Thoracic aorta (tissue), 2 donors: ENCODE results near the gene NRIP3. TPM values are rescaled to one million over a fixed set of nuclear protein-coding genes. Genes with fewer than 3 reads are reported as not detected.
"Not testable (repeated sequence)": the region's sequence is repeated elsewhere in the genome, so short reads cannot be mapped to it uniquely, and the experiment has no call there.

ENCODE experiments used
- ATAC-seq: fragments of 150-250 bp; one replicate; pipeline ENCODE4 v1.8.0; 2017; ENCODE audit warnings: low read depth; ENCODE audit not compliant: insufficient number of reproducible peaks, low FRiP score
- DNase-seq: peaks from one replicate; pipeline ENCODE4 v3.0.0-alpha.2; 2020; ENCODE audit warnings: low spot score
- H3K27ac ChIP-seq, 2 donors: fragments of 200-600 bp; sonication (generic); 1 replicate in 1 of 2; 2 replicates in 1 of 2; pipeline ENCODE4 v1.5.1; 2016; ENCODE audit warnings: mild to moderate bottlenecking in 2 of 2, moderate library complexity in 2 of 2
- H3K27me3 ChIP-seq: fragments of 200-600 bp; sonication (generic); replicated peaks from 2 replicates; pipeline ENCODE4 v1.6.0; 2016; ENCODE audit warnings: mild to moderate bottlenecking; ENCODE audit not compliant: insufficient read depth
- H3K36me3 ChIP-seq: fragments of 200-600 bp; sonication (generic); one replicate; pipeline ENCODE4 v1.5.1; 2016
- H3K4me1 ChIP-seq, 2 donors: fragments of 200-600 bp; sonication (generic); 1 replicate in 1 of 2; 2 replicates in 1 of 2; pipeline versions ENCODE4 v1.5.1 to v1.6.0; 2016; ENCODE audit warnings: low read depth in 2 of 2, mild to moderate bottlenecking in 1 of 2; ENCODE audit not compliant: control insufficient read depth in 1 of 2
- H3K4me3 ChIP-seq: fragments of 200-600 bp; sonication (generic); 2 replicates; pipeline ENCODE4 v1.5.1; 2016; ENCODE audit warnings: mild to moderate bottlenecking
- H3K9me3 ChIP-seq: fragments of 200-600 bp; sonication (generic); 2 replicates; pipeline ENCODE4 v1.5.1; 2016
- CTCF ChIP-seq: fragments of 200-600 bp; sonication (generic); IDR thresholded peaks from one replicate; pipeline ENCODE4 v1.5.1; 2019; ENCODE audit warnings: antibody characterized with exemption
- total RNA-seq, 2 donors: library from RNA; depleted of rRNA; stranded (reverse); fragments of >200 nt; gene quantifications; one replicate each; pipeline versions ENCODE4 v1.1.0 to v1.2.3, GENCODE V29; 2016

The NRIP3 gene
- total RNA-seq, 2 donors from 2014 or later, result 2.1 to 5.3 TPM

GRCh38 chr11:9017773-9018172 is 14.0 kb upstream of the NRIP3 start:
- Histone ChIP-seq H3K9me3 (no peaks in the 10 kb centered on the region), H3K27ac (no peak overlapping the region), H3K4me1 (peaks cover 0 to 8% of the 10 kb centered on the region in 2 donors), H3K4me3 (no peak overlapping the region), H3K36me3 (no peaks in the 10 kb centered on the region), H3K27me3 (no peaks in the 10 kb centered on the region)
- DNase-seq (peak; percentile 9), ATAC-seq (peak; percentile 14)
- no peak for TF ChIP-seq CTCF

- Histone ChIP-seq H3K36me3 (no peaks in the 10 kb centered on the region), H3K27me3 (no peaks in the 10 kb centered on the region), H3K9me3 (no peaks in the 10 kb centered on the region), H3K4me3 (no peak overlapping the region), H3K27ac (no peak overlapping the region), H3K4me1 (peaks cover 0 to 8% of the 10 kb centered on the region in 2 donors)
- ATAC-seq, result no peak
- no peak for DNase-seq
- TF ChIP-seq CTCF, result no peak
These were observed 13.3 kb upstream of the NRIP3 start for GRCh38 chr11:9016916-9017642.

GRCh38 chr11:9015677-9016076 is 11.9 kb upstream of the NRIP3 start:
- Histone ChIP-seq H3K27ac (no peak overlapping the region), H3K27me3 (no peaks in the 10 kb centered on the region), H3K4me3 (no peak overlapping the region), H3K4me1 (peaks cover 0 to under 1% of the 10 kb centered on the region in 2 donors), H3K9me3 (no peaks in the 10 kb centered on the region), H3K36me3 (no peaks in the 10 kb centered on the region)
- TF ChIP-seq CTCF, result peak; percentile 65
- DNase-seq, result no peak
- peak; percentile 57 for ATAC-seq

GRCh38 chr11:9014826-9015225 is 11.0 kb upstream of the NRIP3 start:
- Histone ChIP-seq H3K36me3 (no peaks in the 10 kb centered on the region), H3K9me3 (no peaks in the 10 kb centered on the region), H3K4me3 (no peak overlapping the region), H3K27me3 (no peaks in the 10 kb centered on the region), H3K4me1 (no peaks in the 10 kb centered on the region), H3K27ac (no peak overlapping the region)
- TF ChIP-seq CTCF, result no peak
- DNase-seq, result no peak
- ATAC-seq, result no peak

DNA sequence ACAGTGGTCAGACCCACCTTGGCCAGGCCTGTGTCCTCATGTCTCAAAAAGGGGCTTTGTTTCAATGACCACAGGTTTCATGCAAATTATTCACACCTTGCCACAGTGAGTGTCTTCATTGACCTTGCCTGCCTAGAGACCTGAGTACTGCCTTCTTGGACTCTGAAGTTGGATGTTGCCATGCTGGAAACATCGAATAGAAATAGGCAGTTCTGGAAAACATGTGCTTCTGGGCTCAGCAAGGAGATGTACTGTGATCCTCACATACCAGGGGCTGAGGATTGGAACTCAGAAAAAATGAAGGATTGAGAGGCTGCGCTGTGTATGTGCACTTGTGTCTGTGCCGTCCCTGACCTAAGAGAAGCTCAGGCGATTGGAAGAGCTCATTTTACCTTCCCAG is 9.6 kb upstream of the NRIP3 start:
- Histone ChIP-seq H3K4me3 (no peak overlapping the region), H3K4me1 (peaks cover 0 to under 1% of the 10 kb centered on the region in 2 donors), H3K9me3 (no peaks in the 10 kb centered on the region), H3K27me3 (no peaks in the 10 kb centered on the region), H3K27ac (no peak overlapping the region), H3K36me3 (no peaks in the 10 kb centered on the region)
- no peak for ATAC-seq
- TF ChIP-seq CTCF, result no peak
- no peak for DNase-seq

GRCh38 chr11:9009538-9009937 is 5.7 kb upstream of the NRIP3 start:
- ATAC-seq, result not testable (repeated sequence)

More at GRCh38 chr11:9009538-9009937, 5.7 kb upstream of the NRIP3 start:
- H3K27ac ChIP-seq, H3K4me1 ChIP-seq, H3K27me3 ChIP-seq, H3K36me3 ChIP-seq, DNase-seq, H3K9me3 ChIP-seq, H3K4me3 ChIP-seq: not testable (repeated sequence)
